HEK293 (cell line): ENCODE measurements around the gene PDE3B.

ENCODE experiments used
- KLF10 ChIP-seq: fragments of 450-650 bp; IDR thresholded peaks from 2 replicates; pipeline ENCODE4 v1.5.1; 2018; ENCODE audit warnings: missing biosample characterization, mild to moderate bottlenecking, missing genetic modification characterization
- KLF8 ChIP-seq: fragments of 450-650 bp; formaldehyde crosslinking; IDR thresholded peaks from 2 replicates; pipeline ENCODE4 v1.5.1; 2016; ENCODE audit warnings: missing biosample characterization, missing genetic modification characterization
- WT1 ChIP-seq: fragments of 450-650 bp; formaldehyde crosslinking; IDR thresholded peaks from 2 replicates; pipeline ENCODE4 v1.5.1; 2016; ENCODE audit warnings: missing biosample characterization, missing genetic modification characterization
- ZFP3 ChIP-seq: fragments of 450-650 bp; formaldehyde crosslinking; IDR thresholded peaks from 2 replicates; pipeline ENCODE4 v1.5.1; 2016; ENCODE audit warnings: low read depth, missing biosample characterization, missing genetic modification characterization
- ZNF114 ChIP-seq: fragments of 450-650 bp; formaldehyde crosslinking; IDR thresholded peaks from 2 replicates; pipeline ENCODE4 v1.5.0; 2017; ENCODE audit warnings: missing biosample characterization, missing genetic modification characterization
- ZNF174 ChIP-seq: fragments of 450-650 bp; formaldehyde crosslinking; IDR thresholded peaks from 2 replicates; pipeline ENCODE4 v1.5.0; 2017; ENCODE audit warnings: missing biosample characterization, mild to moderate bottlenecking, missing genetic modification characterization
- ZNF211 ChIP-seq: fragments of 450-650 bp; formaldehyde crosslinking; IDR thresholded peaks from 2 replicates; pipeline ENCODE4 v1.5.1; 2016; ENCODE audit warnings: low read depth, missing biosample characterization, missing genetic modification characterization
- ZNF221 ChIP-seq: fragments of 450-650 bp; formaldehyde crosslinking; IDR thresholded peaks from 2 replicates; pipeline ENCODE4 v1.5.1; 2017; ENCODE audit warnings: missing biosample characterization, missing genetic modification characterization, borderline replicate concordance
- ZNF23 ChIP-seq: fragments of 450-650 bp; formaldehyde crosslinking; IDR thresholded peaks from 2 replicates; pipeline ENCODE4 v1.5.1; 2016; ENCODE audit warnings: missing biosample characterization, missing genetic modification characterization, borderline replicate concordance
- ZNF37A ChIP-seq: fragments of 450-650 bp; IDR thresholded peaks from 2 replicates; pipeline ENCODE4 v1.5.1; 2018; ENCODE audit warnings: missing biosample characterization, missing genetic modification characterization
- ZNF394 ChIP-seq: fragments of 450-650 bp; formaldehyde crosslinking; IDR thresholded peaks from 2 replicates; pipeline ENCODE4 v1.5.1; 2016; ENCODE audit warnings: missing biosample characterization, missing genetic modification characterization, mild to moderate bottlenecking, moderate library complexity, borderline replicate concordance
- ZNF433 ChIP-seq: fragments of 450-650 bp; formaldehyde crosslinking; IDR thresholded peaks from 2 replicates; pipeline ENCODE4 v1.5.1; 2016; ENCODE audit warnings: missing biosample characterization, missing genetic modification characterization, low read depth
- ZNF544 ChIP-seq: fragments of 450-650 bp; formaldehyde crosslinking; IDR thresholded peaks from 2 replicates; pipeline ENCODE4 v1.5.0; 2017; ENCODE audit warnings: missing biosample characterization, missing genetic modification characterization
- ZNF623 ChIP-seq: fragments of 450-650 bp; formaldehyde crosslinking; IDR thresholded peaks from 2 replicates; pipeline ENCODE4 v1.5.1; 2016; ENCODE audit warnings: missing biosample characterization, missing genetic modification characterization
- ZNF677 ChIP-seq: fragments of 450-650 bp; IDR thresholded peaks from 2 replicates; pipeline ENCODE4 v1.5.0; 2018; ENCODE audit warnings: missing biosample characterization, mild to moderate bottlenecking, missing genetic modification characterization, moderate library complexity
- ZNF707 ChIP-seq: fragments of 450-650 bp; formaldehyde crosslinking; IDR thresholded peaks from 2 replicates; pipeline ENCODE4 v1.5.1; 2016; ENCODE audit warnings: missing biosample characterization, missing genetic modification characterization
- ZNF843 ChIP-seq: fragments of 450-650 bp; formaldehyde crosslinking; IDR thresholded peaks from 2 replicates; pipeline ENCODE4 v1.5.1; 2016; ENCODE audit warnings: missing biosample characterization, missing genetic modification characterization
- TF ChIP-seq, protein P1 (sequence below): fragments of 450-650 bp; formaldehyde crosslinking; IDR thresholded peaks from 2 replicates; pipeline ENCODE4 v1.5.1; 2016; ENCODE audit warnings: missing biosample characterization, missing genetic modification characterization
- TF ChIP-seq, protein P2 (sequence below): sonication (generic); formaldehyde crosslinking; IDR thresholded peaks from 2 replicates; pipeline ENCODE4 v1.8.1; 2022; ENCODE audit warnings: mild to moderate bottlenecking, moderate library complexity, missing genetic modification reagents
- TF ChIP-seq, protein P3 (sequence below): fragments of 450-650 bp; formaldehyde crosslinking; IDR thresholded peaks from 2 replicates; pipeline ENCODE4 v1.5.1; 2016; ENCODE audit warnings: missing biosample characterization, missing genetic modification characterization, borderline replicate concordance
- TF ChIP-seq, protein P4 (sequence below): fragments of 450-650 bp; formaldehyde crosslinking; IDR thresholded peaks from 2 replicates; pipeline ENCODE4 v1.5.1; 2017; ENCODE audit warnings: missing biosample characterization, missing genetic modification characterization
- TF ChIP-seq, protein P5 (sequence below): fragments of 450-650 bp; formaldehyde crosslinking; IDR thresholded peaks from 2 replicates; pipeline ENCODE4 v1.5.1; 2016; ENCODE audit warnings: missing biosample characterization, missing genetic modification characterization
- TF ChIP-seq, protein P6 (sequence below): fragments of 450-650 bp; formaldehyde crosslinking; IDR thresholded peaks from 2 replicates; pipeline ENCODE4 v1.5.1; 2016; ENCODE audit warnings: missing biosample characterization, missing genetic modification characterization
- TF ChIP-seq, protein P7 (sequence below): fragments of 450-650 bp; formaldehyde crosslinking; IDR thresholded peaks from 2 replicates; pipeline ENCODE4 v1.5.1; 2017; ENCODE audit warnings: missing biosample characterization, missing genetic modification characterization

Gene PDE3B

DNA sequence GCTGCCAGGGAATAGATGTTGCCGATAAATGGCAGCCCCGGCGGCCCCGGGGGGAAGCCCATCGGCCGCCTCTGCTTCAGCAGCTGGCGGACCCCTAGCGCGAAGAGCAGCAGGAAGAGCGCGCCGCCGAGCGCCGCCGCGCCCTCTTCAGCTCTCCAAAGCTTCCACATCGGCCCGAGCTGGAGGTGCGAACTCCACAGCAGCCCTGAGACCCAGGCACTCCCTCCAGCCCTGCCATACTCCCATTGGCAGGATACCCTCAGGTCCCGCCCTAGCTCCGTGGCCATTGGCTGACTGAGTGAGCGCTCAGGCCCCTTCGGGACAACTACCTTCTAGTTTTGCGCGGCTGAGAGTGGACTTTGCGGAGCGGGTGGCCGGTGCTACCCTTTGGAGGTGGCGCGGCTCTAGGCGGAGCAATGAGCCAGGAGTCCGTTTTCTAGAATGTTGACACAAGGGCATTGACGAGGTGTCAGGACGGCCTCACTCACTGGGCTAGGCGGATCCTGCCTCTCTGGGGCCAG is 248.5 kb downstream of the PDE3B start, which contains the start of gene CYP2R1 (continued):
- TF ChIP-seq ZNF394 (tag by site-specific recombination): no peak
- TF ChIP-seq, protein P1, sequence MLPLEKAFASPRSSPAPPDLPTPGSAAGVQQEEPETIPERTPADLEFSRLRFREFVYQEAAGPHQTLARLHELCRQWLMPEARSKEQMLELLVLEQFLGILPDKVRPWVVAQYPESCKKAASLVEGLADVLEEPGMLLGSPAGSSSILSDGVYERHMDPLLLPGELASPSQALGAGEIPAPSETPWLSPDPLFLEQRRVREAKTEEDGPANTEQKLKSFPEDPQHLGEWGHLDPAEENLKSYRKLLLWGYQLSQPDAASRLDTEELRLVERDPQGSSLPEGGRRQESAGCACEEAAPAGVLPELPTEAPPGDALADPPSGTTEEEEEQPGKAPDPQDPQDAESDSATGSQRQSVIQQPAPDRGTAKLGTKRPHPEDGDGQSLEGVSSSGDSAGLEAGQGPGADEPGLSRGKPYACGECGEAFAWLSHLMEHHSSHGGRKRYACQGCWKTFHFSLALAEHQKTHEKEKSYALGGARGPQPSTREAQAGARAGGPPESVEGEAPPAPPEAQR (tag by site-specific recombination): no peak
- TF ChIP-seq, protein P2, sequence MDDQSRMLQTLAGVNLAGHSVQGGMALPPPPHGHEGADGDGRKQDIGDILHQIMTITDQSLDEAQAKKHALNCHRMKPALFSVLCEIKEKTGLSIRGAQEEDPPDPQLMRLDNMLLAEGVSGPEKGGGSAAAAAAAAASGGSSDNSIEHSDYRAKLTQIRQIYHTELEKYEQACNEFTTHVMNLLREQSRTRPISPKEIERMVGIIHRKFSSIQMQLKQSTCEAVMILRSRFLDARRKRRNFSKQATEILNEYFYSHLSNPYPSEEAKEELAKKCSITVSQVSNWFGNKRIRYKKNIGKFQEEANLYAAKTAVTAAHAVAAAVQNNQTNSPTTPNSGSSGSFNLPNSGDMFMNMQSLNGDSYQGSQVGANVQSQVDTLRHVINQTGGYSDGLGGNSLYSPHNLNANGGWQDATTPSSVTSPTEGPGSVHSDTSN (CRISPR knock-in tag): 0 out of 2 replicates have a peak, but pooled peaks have one; percentile 43
- TF ChIP-seq KLF8 (tag by site-specific recombination): peak; percentile 53
- TF ChIP-seq, protein P3, sequence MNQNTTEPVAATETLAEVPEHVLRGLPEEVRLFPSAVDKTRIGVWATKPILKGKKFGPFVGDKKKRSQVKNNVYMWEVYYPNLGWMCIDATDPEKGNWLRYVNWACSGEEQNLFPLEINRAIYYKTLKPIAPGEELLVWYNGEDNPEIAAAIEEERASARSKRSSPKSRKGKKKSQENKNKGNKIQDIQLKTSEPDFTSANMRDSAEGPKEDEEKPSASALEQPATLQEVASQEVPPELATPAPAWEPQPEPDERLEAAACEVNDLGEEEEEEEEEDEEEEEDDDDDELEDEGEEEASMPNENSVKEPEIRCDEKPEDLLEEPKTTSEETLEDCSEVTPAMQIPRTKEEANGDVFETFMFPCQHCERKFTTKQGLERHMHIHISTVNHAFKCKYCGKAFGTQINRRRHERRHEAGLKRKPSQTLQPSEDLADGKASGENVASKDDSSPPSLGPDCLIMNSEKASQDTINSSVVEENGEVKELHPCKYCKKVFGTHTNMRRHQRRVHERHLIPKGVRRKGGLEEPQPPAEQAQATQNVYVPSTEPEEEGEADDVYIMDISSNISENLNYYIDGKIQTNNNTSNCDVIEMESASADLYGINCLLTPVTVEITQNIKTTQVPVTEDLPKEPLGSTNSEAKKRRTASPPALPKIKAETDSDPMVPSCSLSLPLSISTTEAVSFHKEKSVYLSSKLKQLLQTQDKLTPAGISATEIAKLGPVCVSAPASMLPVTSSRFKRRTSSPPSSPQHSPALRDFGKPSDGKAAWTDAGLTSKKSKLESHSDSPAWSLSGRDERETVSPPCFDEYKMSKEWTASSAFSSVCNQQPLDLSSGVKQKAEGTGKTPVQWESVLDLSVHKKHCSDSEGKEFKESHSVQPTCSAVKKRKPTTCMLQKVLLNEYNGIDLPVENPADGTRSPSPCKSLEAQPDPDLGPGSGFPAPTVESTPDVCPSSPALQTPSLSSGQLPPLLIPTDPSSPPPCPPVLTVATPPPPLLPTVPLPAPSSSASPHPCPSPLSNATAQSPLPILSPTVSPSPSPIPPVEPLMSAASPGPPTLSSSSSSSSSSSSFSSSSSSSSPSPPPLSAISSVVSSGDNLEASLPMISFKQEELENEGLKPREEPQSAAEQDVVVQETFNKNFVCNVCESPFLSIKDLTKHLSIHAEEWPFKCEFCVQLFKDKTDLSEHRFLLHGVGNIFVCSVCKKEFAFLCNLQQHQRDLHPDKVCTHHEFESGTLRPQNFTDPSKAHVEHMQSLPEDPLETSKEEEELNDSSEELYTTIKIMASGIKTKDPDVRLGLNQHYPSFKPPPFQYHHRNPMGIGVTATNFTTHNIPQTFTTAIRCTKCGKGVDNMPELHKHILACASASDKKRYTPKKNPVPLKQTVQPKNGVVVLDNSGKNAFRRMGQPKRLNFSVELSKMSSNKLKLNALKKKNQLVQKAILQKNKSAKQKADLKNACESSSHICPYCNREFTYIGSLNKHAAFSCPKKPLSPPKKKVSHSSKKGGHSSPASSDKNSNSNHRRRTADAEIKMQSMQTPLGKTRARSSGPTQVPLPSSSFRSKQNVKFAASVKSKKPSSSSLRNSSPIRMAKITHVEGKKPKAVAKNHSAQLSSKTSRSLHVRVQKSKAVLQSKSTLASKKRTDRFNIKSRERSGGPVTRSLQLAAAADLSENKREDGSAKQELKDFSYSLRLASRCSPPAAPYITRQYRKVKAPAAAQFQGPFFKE (tag by site-specific recombination): no peak
- TF ChIP-seq, protein P4, sequence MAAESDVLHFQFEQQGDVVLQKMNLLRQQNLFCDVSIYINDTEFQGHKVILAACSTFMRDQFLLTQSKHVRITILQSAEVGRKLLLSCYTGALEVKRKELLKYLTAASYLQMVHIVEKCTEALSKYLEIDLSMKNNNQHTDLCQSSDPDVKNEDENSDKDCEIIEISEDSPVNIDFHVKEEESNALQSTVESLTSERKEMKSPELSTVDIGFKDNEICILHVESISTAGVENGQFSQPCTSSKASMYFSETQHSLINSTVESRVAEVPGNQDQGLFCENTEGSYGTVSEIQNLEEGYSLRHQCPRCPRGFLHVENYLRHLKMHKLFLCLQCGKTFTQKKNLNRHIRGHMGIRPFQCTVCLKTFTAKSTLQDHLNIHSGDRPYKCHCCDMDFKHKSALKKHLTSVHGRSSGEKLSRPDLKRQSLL (tag by site-specific recombination): peak; percentile 96
- no peak for TF ChIP-seq ZNF544 (tag by site-specific recombination)
- TF ChIP-seq ZFP3: no peak
- TF ChIP-seq, protein P5, sequence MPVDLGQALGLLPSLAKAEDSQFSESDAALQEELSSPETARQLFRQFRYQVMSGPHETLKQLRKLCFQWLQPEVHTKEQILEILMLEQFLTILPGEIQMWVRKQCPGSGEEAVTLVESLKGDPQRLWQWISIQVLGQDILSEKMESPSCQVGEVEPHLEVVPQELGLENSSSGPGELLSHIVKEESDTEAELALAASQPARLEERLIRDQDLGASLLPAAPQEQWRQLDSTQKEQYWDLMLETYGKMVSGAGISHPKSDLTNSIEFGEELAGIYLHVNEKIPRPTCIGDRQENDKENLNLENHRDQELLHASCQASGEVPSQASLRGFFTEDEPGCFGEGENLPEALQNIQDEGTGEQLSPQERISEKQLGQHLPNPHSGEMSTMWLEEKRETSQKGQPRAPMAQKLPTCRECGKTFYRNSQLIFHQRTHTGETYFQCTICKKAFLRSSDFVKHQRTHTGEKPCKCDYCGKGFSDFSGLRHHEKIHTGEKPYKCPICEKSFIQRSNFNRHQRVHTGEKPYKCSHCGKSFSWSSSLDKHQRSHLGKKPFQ: no peak
- TF ChIP-seq ZNF623 (tag by site-specific recombination): no peak
- no peak for TF ChIP-seq ZNF433 (tag by site-specific recombination)
- TF ChIP-seq KLF10 (tag by site-specific recombination): no peak
- TF ChIP-seq ZNF37A (tag by site-specific recombination): no peak
- TF ChIP-seq ZNF114 (tag by site-specific recombination): no peak
- no peak for TF ChIP-seq ZNF23 (tag by site-specific recombination)
- TF ChIP-seq ZNF174 (tag by site-specific recombination): no peak
- TF ChIP-seq, protein P6, sequence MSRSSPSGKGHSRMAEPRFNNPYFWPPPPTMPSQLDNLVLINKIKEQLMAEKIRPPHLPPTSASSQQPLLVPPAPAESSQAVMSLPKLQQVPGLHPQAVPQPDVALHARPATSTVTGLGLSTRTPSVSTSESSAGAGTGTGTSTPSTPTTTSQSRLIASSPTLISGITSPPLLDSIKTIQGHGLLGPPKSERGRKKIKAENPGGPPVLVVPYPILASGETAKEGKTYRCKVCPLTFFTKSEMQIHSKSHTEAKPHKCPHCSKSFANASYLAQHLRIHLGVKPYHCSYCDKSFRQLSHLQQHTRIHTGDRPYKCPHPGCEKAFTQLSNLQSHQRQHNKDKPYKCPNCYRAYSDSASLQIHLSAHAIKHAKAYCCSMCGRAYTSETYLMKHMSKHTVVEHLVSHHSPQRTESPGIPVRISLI (tag by site-specific recombination): no peak
- TF ChIP-seq ZNF707 (tag by site-specific recombination): no peak
- TF ChIP-seq WT1 (tag by site-specific recombination): no peak
- no peak for TF ChIP-seq ZNF211 (tag by site-specific recombination)
- no peak for TF ChIP-seq ZNF221 (tag by site-specific recombination)
- no peak for TF ChIP-seq ZNF677 (tag by site-specific recombination)
- TF ChIP-seq ZNF843 (tag by site-specific recombination): no peak
- TF ChIP-seq, protein P7, sequence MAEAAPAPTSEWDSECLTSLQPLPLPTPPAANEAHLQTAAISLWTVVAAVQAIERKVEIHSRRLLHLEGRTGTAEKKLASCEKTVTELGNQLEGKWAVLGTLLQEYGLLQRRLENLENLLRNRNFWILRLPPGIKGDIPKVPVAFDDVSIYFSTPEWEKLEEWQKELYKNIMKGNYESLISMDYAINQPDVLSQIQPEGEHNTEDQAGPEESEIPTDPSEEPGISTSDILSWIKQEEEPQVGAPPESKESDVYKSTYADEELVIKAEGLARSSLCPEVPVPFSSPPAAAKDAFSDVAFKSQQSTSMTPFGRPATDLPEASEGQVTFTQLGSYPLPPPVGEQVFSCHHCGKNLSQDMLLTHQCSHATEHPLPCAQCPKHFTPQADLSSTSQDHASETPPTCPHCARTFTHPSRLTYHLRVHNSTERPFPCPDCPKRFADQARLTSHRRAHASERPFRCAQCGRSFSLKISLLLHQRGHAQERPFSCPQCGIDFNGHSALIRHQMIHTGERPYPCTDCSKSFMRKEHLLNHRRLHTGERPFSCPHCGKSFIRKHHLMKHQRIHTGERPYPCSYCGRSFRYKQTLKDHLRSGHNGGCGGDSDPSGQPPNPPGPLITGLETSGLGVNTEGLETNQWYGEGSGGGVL: no peak
